ENCODE data around the gene DZIP1.

Gene DZIP1

DNA sequence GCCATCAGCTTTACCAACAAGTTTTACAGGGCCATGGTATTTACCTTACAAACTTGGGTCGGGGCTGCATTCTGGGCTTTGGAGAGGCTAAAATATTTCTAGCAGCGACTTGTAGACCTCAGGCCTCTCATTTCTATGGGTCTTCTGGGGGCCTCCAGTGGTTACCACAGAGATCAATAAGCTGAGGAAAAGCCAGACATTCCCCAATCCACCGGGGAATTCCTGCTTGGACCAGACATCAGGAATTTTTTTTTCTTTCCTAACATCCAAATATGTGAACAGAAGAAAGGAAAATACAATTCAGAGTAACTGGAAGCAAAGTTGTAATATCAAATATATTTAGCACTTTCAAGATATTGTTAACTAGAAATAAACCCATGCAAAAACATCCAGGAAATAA, 1.5 kb downstream of the DZIP1 start:
- DNase-seq (ENCODE audit: low read depth in 3 of 3), result no peak

DNA sequence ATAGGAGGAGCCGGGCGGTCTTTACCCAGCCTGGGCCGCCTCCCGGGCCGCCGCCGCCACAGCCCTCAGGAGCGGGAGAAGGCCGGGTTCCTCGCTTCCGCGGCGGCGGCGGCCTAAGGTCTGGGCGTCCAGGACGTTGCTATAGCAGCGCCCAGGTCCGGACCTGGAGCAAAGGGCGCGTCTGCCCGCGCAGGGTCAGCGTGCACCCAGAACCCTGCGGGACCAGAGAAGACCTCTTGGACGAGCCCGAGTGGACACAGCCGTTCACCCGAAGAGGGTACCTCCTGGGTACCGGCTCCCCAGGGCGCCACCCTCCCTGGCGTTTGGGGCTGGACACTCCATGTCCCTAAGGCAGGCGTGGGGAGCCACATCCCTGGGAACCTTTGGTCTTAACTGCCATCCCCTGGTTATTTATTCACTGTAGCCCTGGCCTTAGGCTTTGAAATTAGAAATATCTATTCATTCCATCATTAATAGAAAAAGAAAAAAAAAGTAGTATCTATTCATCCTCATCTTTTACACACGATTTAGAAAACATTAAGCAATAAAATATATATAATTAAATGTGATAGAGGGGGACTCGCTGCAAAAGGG, 2.4 kb downstream of the DZIP1 start:
- no peak for DNase-seq (ENCODE audit: low read depth in 3 of 3)

DNA sequence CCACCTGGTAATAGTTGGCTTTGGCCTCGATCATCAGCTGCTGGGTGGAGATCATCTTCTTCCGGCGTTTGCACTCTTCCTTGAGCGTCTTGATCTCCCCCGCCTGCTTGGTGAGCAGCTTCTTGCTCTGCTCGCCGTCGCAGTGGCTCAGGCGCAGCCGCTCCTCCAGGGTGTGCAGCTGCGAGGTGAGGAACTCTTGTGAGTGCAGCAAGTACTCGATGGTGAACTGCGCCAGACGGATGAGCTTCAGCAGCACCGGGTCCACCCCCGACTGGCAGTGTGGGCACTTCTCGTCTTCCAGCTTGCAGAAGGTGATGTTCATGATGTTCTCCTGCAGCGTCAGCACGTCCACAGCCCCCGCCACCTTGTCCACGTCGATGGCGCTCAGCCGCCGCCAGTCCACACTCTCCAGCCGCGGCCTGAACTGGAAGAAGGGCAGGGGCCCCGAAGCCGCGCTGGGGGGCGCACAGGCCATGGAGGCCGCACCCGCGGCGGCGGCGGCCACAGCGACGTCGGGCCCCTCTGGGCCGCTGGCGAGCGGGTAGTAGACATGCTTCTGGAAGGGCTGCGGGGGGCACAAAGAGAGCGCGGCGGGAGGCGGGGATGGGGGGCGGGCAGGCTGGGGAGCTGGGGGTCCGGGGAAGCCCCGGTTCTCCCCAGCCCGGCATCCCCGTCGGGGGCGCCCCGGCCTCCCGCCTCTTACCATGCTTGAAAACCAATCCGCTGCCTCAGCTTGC, 3.0 kb downstream of the DZIP1 start:
- no peak for DNase-seq (ENCODE audit: low read depth in 3 of 3)

DNA sequence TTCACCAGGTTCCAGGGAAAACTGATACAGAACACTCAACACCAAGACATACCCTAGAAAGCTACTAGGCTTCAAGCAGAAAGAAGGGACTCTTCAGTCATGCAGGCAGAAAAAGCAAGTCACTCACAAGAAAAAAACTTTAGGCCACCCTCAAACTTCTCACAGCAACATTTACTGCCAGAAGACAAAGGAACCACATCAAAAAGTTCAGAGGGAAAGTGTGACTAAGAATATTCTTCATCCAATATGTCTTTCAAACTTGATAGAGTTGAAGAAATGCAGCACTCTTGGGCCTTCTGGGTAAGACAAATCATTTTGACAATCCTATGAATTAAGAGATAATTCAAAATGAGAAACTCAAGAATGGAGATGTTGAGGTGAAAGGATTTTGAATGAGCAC, 7.7 kb downstream of the DZIP1 start:
- no peak for DNase-seq (ENCODE audit: low read depth in 3 of 3)

DNA sequence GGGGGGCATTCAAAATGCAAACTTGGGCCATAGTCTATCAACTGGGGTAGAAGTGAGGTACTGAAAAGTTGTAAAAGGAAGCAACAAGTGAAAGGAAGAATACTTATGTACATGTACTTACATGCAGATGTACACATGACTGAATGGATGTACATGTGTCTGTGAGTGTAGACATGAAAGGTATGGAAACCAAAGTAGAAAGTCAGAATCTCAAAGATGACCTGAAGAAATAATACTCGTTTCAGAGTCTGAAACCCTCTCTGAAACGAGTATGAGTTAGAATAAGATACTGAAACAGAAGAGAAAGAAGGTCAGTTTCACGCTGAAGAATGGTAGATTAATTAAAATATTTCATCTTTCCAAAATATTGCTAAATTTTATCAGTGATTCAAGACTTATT, 13.9 kb downstream of the DZIP1 start:
- DNase-seq (ENCODE audit: low read depth in 3 of 3), result no peak

GRCh38 chr13:95629071-95629470, 15.4 kb downstream of the DZIP1 start:
- no peak for DNase-seq (ENCODE audit: low read depth in 3 of 3)

- DNase-seq (ENCODE audit: low read depth in 3 of 3), result no peak
Observed at GRCh38 chr13:95628488-95628887, 16.0 kb downstream of the DZIP1 start.

GRCh38 chr13:95627590-95627989, 16.9 kb downstream of the DZIP1 start:
- DNase-seq (ENCODE audit: low read depth in 3 of 3), result no peak

GRCh38 chr13:95626768-95627167, 17.7 kb downstream of the DZIP1 start:
- no peak for DNase-seq (ENCODE audit: low read depth in 3 of 3)

- no peak for DNase-seq (ENCODE audit: low read depth in 3 of 3)
Observed at GRCh38 chr13:95624020-95624419, 20.5 kb downstream of the DZIP1 start.

DNA sequence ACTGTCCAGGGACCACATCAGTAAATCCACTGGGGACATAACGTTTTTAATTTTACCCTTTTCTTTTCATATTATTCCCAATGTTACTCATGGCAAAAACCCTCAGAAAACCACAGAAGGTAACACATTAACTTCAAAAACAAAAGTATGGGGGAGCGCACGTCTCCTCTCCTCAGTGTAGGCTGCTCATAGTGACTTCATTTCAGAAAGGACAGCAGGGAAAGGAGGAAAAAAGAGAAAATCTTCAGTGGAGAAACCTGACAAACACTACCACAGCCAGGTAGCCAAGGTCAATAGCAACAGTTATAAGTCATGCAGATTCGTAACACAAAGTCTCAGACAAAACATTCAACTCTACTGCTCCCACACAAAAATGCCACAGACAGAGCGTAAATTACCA, 21.4 kb downstream of the DZIP1 start:
- no peak for DNase-seq (ENCODE audit: low read depth in 3 of 3)

- no peak for DNase-seq (ENCODE audit: low read depth in 3 of 3)
Observed at GRCh38 chr13:95620825-95621498, 23.5 kb downstream of the DZIP1 start.

GRCh38 chr13:95620030-95620824, 24.3 kb downstream of the DZIP1 start:
- DNase-seq (ENCODE audit: low read depth in 3 of 3), result no peak

GRCh38 chr13:95615539-95615938, 29.0 kb downstream of the DZIP1 start:
- no peak for DNase-seq (ENCODE audit: low read depth in 3 of 3)

- DNase-seq (ENCODE audit: low read depth in 3 of 3), result no peak
Observed at GRCh38 chr13:95614641-95615245, 29.8 kb downstream of the DZIP1 start.

- DNase-seq (ENCODE audit: low read depth in 3 of 3), result no peak
Observed at GRCh38 chr13:95608640-95609323, 35.7 kb downstream of the DZIP1 start.

- DNase-seq (ENCODE audit: low read depth in 3 of 3), result no peak
Observed at GRCh38 chr13:95607366-95607765, 37.1 kb downstream of the DZIP1 start.

DNA sequence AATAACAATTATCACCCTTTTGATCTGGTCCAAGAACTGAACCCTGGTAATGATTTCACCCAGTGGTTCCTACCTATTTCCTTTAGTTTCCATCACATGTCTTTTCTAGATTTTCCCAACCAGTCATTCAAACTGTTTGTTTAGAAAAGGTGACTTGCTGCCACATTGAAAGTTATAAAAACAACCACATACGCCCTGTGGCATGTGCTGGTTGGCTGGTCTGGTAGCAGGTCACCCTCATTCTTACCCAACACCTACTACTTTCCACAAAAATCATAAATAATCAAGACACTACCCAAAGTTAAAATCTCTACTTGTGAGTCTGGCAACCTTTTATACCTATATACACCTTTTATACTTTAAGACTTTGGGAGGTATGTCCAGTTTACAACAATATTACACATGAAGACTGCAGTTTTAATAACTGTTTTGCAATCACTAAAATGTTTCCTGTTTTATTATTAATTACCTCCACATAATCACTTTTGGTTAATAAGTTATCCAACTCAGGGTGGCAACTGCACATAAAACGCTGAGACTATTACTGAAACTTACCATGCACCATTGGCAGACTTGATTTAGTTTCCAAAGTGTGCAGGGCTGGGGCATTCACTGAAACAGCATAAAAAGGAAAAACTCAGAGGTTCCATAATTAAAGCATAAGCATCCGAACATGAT, 38.9 kb downstream of the DZIP1 start:
- no peak for DNase-seq (ENCODE audit: low read depth in 3 of 3)

GRCh38 chr13:95604556-95604915, 40.0 kb downstream of the DZIP1 start:
- DNase-seq (ENCODE audit: low read depth in 3 of 3), result no peak

GRCh38 chr13:95603887-95604555, 40.5 kb downstream of the DZIP1 start:
- no peak for DNase-seq (ENCODE audit: low read depth in 3 of 3)
